BJ (cell line): Measurements from ENCODE around the gene RAB1B. TPM values are rescaled to one million over a fixed set of nuclear protein-coding genes. Genes with fewer than 3 reads are reported as not detected.

Source experiments
- CTCF ChIA-PET: fragments of 350-600 bp; formaldehyde crosslinking; extraction: SDS; loops from one replicate; lab custom pipeline; 2021; ENCODE audit warnings: antibody characterized with exemption, inconsistent platforms; lab: Yijun Ruan, JAX
- POLR2A ChIA-PET: fragments of 300-600 bp; sonication (Branson Sonifier 250); formaldehyde crosslinking; extraction: SDS; loops from one replicate; lab custom pipeline; 2021; ENCODE audit warnings: antibody characterized with exemption; lab: Charles Lee
- DNase-seq: peaks from one replicate; pipeline ENCODE4 v3.0.0-alpha.2; 2011; ENCODE audit warnings: low read depth
- H3K27me3 ChIP-seq: 2 replicates; pipeline ENCODE4 v1.6.0; 2011; ENCODE audit warnings: low read length; ENCODE audit not compliant: control insufficient read depth, insufficient read depth
- H3K36me3 ChIP-seq: 2 replicates; pipeline ENCODE4 v1.5.1; 2011; ENCODE audit warnings: low read length; ENCODE audit not compliant: control insufficient read depth, insufficient read depth
- H3K4me3 ChIP-seq: 2 replicates; pipeline ENCODE4 v1.5.1; 2011; ENCODE audit warnings: low read depth, mild to moderate bottlenecking, control low read depth, low read length
- polyA plus RNA-seq: library from polyadenylated mRNA; depleted of rRNA; stranded (reverse); fragments of >200 nt; gene quantifications from 2 replicates; pipeline ENCODE4 v1.2.3, GENCODE V29; 2011; rRNA removed
- TF ChIP-seq, protein P1 (sequence below): IDR thresholded peaks from 2 replicates; pipeline ENCODE4 v1.5.1; 2011; ENCODE audit warnings: low read depth, mild to moderate bottlenecking, control low read depth, inconsistent platforms, low read length, moderate library complexity; ENCODE audit not compliant: insufficient read depth

Gene RAB1B
- polyA plus RNA-seq, 1 experiment: 251 TPM

GRCh38 chr11:66324664-66325063, 56.2 kb downstream of the RAB1B start:
- Histone ChIP-seq H3K4me3 (no peak overlapping the region), H3K27me3 (no peaks in the 10 kb centered on the region), H3K36me3 (no peaks in the 10 kb centered on the region)
- CTCF ChIA-PET: interaction anchor here (1.0 to 4.0 kb wide), 3 partner anchors 10 to 64 kb away, joined by 3 to 77 read pairs (median 9); no protein-coding TSS in a partner anchor
- POLR2A ChIA-PET: interaction anchor here (1.4 kb wide), 1 partner anchor 12 kb away, joined by 6 read pairs; no protein-coding TSS in a partner anchor
- TF ChIP-seq, protein P1, sequence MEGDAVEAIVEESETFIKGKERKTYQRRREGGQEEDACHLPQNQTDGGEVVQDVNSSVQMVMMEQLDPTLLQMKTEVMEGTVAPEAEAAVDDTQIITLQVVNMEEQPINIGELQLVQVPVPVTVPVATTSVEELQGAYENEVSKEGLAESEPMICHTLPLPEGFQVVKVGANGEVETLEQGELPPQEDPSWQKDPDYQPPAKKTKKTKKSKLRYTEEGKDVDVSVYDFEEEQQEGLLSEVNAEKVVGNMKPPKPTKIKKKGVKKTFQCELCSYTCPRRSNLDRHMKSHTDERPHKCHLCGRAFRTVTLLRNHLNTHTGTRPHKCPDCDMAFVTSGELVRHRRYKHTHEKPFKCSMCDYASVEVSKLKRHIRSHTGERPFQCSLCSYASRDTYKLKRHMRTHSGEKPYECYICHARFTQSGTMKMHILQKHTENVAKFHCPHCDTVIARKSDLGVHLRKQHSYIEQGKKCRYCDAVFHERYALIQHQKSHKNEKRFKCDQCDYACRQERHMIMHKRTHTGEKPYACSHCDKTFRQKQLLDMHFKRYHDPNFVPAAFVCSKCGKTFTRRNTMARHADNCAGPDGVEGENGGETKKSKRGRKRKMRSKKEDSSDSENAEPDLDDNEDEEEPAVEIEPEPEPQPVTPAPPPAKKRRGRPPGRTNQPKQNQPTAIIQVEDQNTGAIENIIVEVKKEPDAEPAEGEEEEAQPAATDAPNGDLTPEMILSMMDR: no peak
- DNase-seq: no peak

DNA sequence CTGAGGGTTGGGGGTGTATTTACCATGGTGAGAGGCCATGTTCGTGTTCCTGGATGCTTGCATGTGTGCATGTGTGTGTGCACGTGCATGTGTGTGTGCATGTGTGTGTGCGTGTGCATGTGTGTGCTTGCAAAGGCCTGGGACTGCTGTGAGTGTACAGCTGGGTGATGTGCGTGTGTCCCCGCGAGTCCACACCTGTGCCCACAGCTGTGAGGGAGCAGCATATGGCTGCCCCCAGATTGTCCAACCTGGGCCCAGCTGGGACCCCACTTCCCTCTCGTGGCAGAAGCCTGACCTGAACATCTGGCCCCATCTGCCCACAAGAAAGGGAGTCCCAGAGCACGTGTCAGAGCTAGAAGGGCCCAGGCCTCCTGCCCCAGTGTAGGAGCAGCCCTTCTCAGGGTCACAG, 56.8 kb downstream of the RAB1B start:
- Histone ChIP-seq H3K36me3 (no peaks in the 10 kb centered on the region), H3K4me3 (no peak overlapping the region), H3K27me3 (no peaks in the 10 kb centered on the region)
- no peak for DNase-seq
- ChIA-PET POLR2A (interaction anchor here (1.4 kb wide), 1 partner anchor 13 kb away, joined by 6 read pairs; no protein-coding TSS in a partner anchor), CTCF (interaction anchor here (1.0 to 4.0 kb wide), 3 partner anchors 9 to 63 kb away, joined by 3 to 77 read pairs (median 9); no protein-coding TSS in a partner anchor)
- TF ChIP-seq, protein P1: no peak

- ChIA-PET POLR2A (interaction anchor here (0.8 to 1.8 kb wide), 2 partner anchors 10 to 14 kb away, joined by 6 to 17 read pairs; partner anchors contain the start of gene CD248), CTCF (interaction anchor here (0.6 to 4.0 kb wide), 10 partner anchors 9 to 59 kb away, joined by 3 to 77 read pairs (median 4); partner anchors contain the start of genes B4GAT1, BRMS1, CD248 and RIN1)
- H3K36me3 ChIP-seq: peaks cover under 1% of the 10 kb centered on the region; the same call in 1 of the 2 replicates
- no peak for DNase-seq
- H3K27me3 ChIP-seq: no peaks in the 10 kb centered on the region
- TF ChIP-seq, protein P1: no peak
- H3K4me3 ChIP-seq: no peak overlapping the region
These were observed 58.0 kb downstream of the RAB1B start for GRCh38 chr11:66326261-66327111.

Other genes with a start within 250 kb of the RAB1B start
- 0.56 and 0.69 TPM in 2 replicates for gene CATSPER1, start 242.2 kb upstream of the RAB1B start, polyA plus RNA-seq
- gene GAL3ST3, start 219.5 kb upstream of the RAB1B start, polyA plus RNA-seq: not detected in 2 replicates
- 70.3 and 82.7 TPM in 2 replicates for gene SF3B2, start 216.3 kb upstream of the RAB1B start, polyA plus RNA-seq
- 34.3 and 35.8 TPM in 2 replicates for gene PACS1, start 198.4 kb upstream of the RAB1B start, polyA plus RNA-seq
- gene KLC2, start 10.9 kb upstream of the RAB1B start, polyA plus RNA-seq: 9.8 and 16.3 TPM in 2 replicates
- 0.75 and 1.2 TPM in 2 replicates for gene CNIH2, start 9.5 kb downstream of the RAB1B start, polyA plus RNA-seq
- gene YIF1A, start 20.5 kb downstream of the RAB1B start, polyA plus RNA-seq: 151 and 228 TPM in 2 replicates
- 0.15 TPM in 1 of 2 replicates, not detected in the other for gene TMEM151A, start 23.3 kb downstream of the RAB1B start, polyA plus RNA-seq
- gene CD248, start 48.4 kb downstream of the RAB1B start, polyA plus RNA-seq: 83.0 and 180 TPM in 2 replicates
- 6.3 and 9.2 TPM in 2 replicates for gene RIN1, start 67.8 kb downstream of the RAB1B start, polyA plus RNA-seq
- gene BRMS1, start 76.5 kb downstream of the RAB1B start, polyA plus RNA-seq: 36.7 and 46.3 TPM in 2 replicates
- gene B4GAT1, start 79.0 kb downstream of the RAB1B start, polyA plus RNA-seq: 12.7 and 16.8 TPM in 2 replicates
- gene SLC29A2, start 103.1 kb downstream of the RAB1B start, polyA plus RNA-seq: 0.21 and 0.48 TPM in 2 replicates
- 0.43 and 0.72 TPM in 2 replicates for gene NPAS4, start 152.4 kb downstream of the RAB1B start, polyA plus RNA-seq
- 52.7 and 54.5 TPM in 2 replicates for gene MRPL11, start 170.2 kb downstream of the RAB1B start, polyA plus RNA-seq
- gene PELI3, start 198.3 kb downstream of the RAB1B start, polyA plus RNA-seq: 4.9 and 8.0 TPM in 2 replicates
- 49.5 and 85.2 TPM in 2 replicates for gene DPP3, start 211.8 kb downstream of the RAB1B start, polyA plus RNA-seq
- gene BBS1, start 242.0 kb downstream of the RAB1B start, polyA plus RNA-seq: 24.0 and 31.1 TPM in 2 replicates